NT2/D1 (cell line): ENCODE measurements around the gene MSMP.

ENCODE experiments used
- SUZ12 ChIP-seq: IDR thresholded peaks from 2 replicates; pipeline ENCODE4 v1.6.1; 2011; ENCODE audit not compliant: insufficient read length, insufficient read depth; ENCODE audit errors: extremely low read depth
- YY1 ChIP-seq: IDR thresholded peaks from 2 replicates; pipeline ENCODE4 v1.6.1; 2011; ENCODE audit not compliant: insufficient read length, insufficient read depth
- ZNF274 ChIP-seq: IDR thresholded peaks from 2 replicates; pipeline ENCODE4 v1.6.1; 2011; ENCODE audit warnings: mild to moderate bottlenecking, low read depth, low read length

- TF ChIP-seq SUZ12 (no peak), YY1 (no peak), ZNF274 (no peak)
Observed at GRCh38 chr9:35763181-35763580, 9.1 kb upstream of the MSMP start.
